ENCODE measurements around the gene TM9SF3.

Gene TM9SF3

GRCh38 chr10:96609510-96609909 is 22.7 kb upstream of the TM9SF3 start:
- H3K4me3 ChIP-seq, result no peak overlapping the region
- TF ChIP-seq FOXP2 (optimal IDR thresholded peaks at IDR 0.05; ENCODE audit: control extremely low read depth, extremely low read length, insufficient read depth) (no peak), EZH2 (IDR thresholded peaks at IDR 0.05) (no peak), POLR2AphosphoS5 (IDR thresholded peaks at IDR 0.05; ENCODE audit: borderline replicate concordance, low read depth, low read length) (no peak)
- H3K36me3 ChIP-seq (ENCODE audit: insufficient read depth, low read length), result no peaks in the 10 kb centered on the region
- no peak overlapping the region for H3K9ac ChIP-seq (ENCODE audit: insufficient read length)
- no peak overlapping the region for H3K27ac ChIP-seq
- no peaks in the 10 kb centered on the region for H3K9me3 ChIP-seq (ENCODE audit: low read depth, low read length)
- DNase-seq (ENCODE audit: low read depth, low spot score), result no peak

- no peak overlapping the region for H3K9ac ChIP-seq (ENCODE audit: insufficient read length)
- H3K4me3 ChIP-seq, result no peak overlapping the region
- no peaks in the 10 kb centered on the region for H3K36me3 ChIP-seq (ENCODE audit: insufficient read depth, low read length)
- TF ChIP-seq POLR2AphosphoS5 (IDR thresholded peaks at IDR 0.05; ENCODE audit: borderline replicate concordance, low read depth, low read length), result no peak
- TF ChIP-seq FOXP2 (optimal IDR thresholded peaks at IDR 0.05; ENCODE audit: control extremely low read depth, extremely low read length, insufficient read depth), result no peak
- no peak for TF ChIP-seq EZH2 (IDR thresholded peaks at IDR 0.05)
- H3K9me3 ChIP-seq (ENCODE audit: low read depth, low read length), result no peaks in the 10 kb centered on the region
- H3K27ac ChIP-seq, result no peak overlapping the region
- DNase-seq (ENCODE audit: low read depth, low spot score), result no peak
Measured at GRCh38 chr10:96608805-96609204, 22.0 kb upstream of the TM9SF3 start.

GRCh38 chr10:96608262-96608661 is 21.4 kb upstream of the TM9SF3 start:
- no peaks in the 10 kb centered on the region for H3K9me3 ChIP-seq (ENCODE audit: low read depth, low read length)
- no peak overlapping the region for H3K9ac ChIP-seq (ENCODE audit: insufficient read length)
- H3K4me3 ChIP-seq, result no peak overlapping the region
- no peak for TF ChIP-seq POLR2AphosphoS5 (IDR thresholded peaks at IDR 0.05; ENCODE audit: borderline replicate concordance, low read depth, low read length)
- no peak for TF ChIP-seq FOXP2 (optimal IDR thresholded peaks at IDR 0.05; ENCODE audit: control extremely low read depth, extremely low read length, insufficient read depth)
- TF ChIP-seq EZH2 (IDR thresholded peaks at IDR 0.05), result no peak
- H3K27ac ChIP-seq, result no peak overlapping the region
- DNase-seq (ENCODE audit: low read depth, low spot score), result no peak
- H3K36me3 ChIP-seq (ENCODE audit: insufficient read depth, low read length), result no peaks in the 10 kb centered on the region

DNA sequence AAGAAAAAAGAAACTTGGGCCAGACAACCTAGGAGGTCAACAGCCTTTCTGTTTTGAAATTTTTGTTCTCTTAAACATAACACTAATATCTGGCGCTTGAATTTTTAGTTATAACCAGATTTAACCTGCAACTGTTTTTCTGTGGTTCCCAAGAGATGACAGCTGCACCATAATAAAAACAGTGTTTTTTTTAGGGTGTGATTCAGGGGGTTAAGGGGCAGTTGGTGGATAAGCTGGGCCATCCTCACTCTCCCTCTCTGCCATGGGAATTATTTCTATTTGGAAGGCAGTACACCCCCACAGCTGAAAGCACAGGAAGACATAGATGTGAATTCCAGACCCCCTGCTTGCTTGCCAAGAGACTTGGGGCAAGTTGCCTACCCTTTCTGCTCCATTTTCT is 20.1 kb upstream of the TM9SF3 start:
- no peak for TF ChIP-seq EZH2 (IDR thresholded peaks at IDR 0.05)
- TF ChIP-seq POLR2AphosphoS5 (IDR thresholded peaks at IDR 0.05; ENCODE audit: borderline replicate concordance, low read depth, low read length), result no peak
- no peak for TF ChIP-seq FOXP2 (optimal IDR thresholded peaks at IDR 0.05; ENCODE audit: control extremely low read depth, extremely low read length, insufficient read depth)
- no peaks in the 10 kb centered on the region for H3K36me3 ChIP-seq (ENCODE audit: insufficient read depth, low read length)
- H3K9me3 ChIP-seq (ENCODE audit: low read depth, low read length), result no peaks in the 10 kb centered on the region
- H3K9ac ChIP-seq (ENCODE audit: insufficient read length), result no peak overlapping the region
- no peak overlapping the region for H3K4me3 ChIP-seq
- H3K27ac ChIP-seq, result no peak overlapping the region
- no peak for DNase-seq (ENCODE audit: low read depth, low spot score)

DNA sequence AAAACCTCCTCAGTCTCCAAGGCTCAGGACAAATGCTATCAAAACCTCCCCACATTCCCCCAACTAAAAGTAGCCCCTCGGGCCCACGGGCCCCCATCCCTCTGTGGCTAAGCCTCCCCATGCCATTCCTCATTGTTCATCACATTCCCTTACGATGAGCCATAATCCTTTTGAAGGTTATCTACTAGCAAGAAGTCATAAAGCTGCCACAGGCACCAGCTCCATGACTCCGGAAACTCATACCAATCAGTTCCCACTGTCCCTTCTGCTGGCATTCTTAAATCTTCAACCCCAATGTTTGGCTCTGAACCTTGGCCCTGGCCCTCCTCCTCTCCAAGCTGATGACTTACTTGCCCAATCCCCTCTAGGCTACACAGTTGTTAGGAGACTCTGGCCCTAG is 19.4 kb upstream of the TM9SF3 start:
- TF ChIP-seq EZH2 (IDR thresholded peaks at IDR 0.05), result no peak
- TF ChIP-seq FOXP2 (optimal IDR thresholded peaks at IDR 0.05; ENCODE audit: control extremely low read depth, extremely low read length, insufficient read depth), result no peak
- H3K27ac ChIP-seq, result no peak overlapping the region
- no peak for DNase-seq (ENCODE audit: low read depth, low spot score)
- no peaks in the 10 kb centered on the region for H3K36me3 ChIP-seq (ENCODE audit: insufficient read depth, low read length)
- no peak overlapping the region for H3K4me3 ChIP-seq
- no peak overlapping the region for H3K9ac ChIP-seq (ENCODE audit: insufficient read length)
- no peaks in the 10 kb centered on the region for H3K9me3 ChIP-seq (ENCODE audit: low read depth, low read length)

DNA sequence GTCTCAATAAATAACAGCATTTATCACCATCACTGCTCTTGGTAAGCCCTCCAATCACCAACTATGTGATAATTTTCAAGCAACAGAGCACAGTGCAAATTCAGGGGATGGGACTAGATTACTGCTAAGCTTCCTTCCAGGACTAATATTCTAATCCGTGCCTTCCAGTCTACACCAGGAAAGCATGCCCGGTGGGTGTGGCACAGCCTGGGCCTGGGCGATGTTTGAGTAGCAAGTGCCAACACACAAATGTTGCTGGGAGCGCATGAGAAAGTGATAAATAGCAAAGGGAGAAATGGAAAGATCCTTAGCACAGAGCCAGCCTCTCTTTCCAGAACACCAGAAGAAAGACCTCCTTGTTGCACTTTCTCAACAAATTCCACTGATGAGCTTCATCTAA is 13.5 kb upstream of the TM9SF3 start:
- no peak overlapping the region for H3K9ac ChIP-seq (ENCODE audit: insufficient read length)
- no peaks in the 10 kb centered on the region for H3K9me3 ChIP-seq (ENCODE audit: low read depth, low read length)
- no peak for DNase-seq (ENCODE audit: low read depth, low spot score)
- H3K27ac ChIP-seq, result no peak overlapping the region
- TF ChIP-seq POLR2AphosphoS5 (IDR thresholded peaks at IDR 0.05; ENCODE audit: borderline replicate concordance, low read depth, low read length), result no peak
- no peak for TF ChIP-seq FOXP2 (optimal IDR thresholded peaks at IDR 0.05; ENCODE audit: control extremely low read depth, extremely low read length, insufficient read depth)
- no peak for TF ChIP-seq EZH2 (IDR thresholded peaks at IDR 0.05)
- no peaks in the 10 kb centered on the region for H3K36me3 ChIP-seq (ENCODE audit: insufficient read depth, low read length)
- H3K4me3 ChIP-seq, result no peak overlapping the region

DNA sequence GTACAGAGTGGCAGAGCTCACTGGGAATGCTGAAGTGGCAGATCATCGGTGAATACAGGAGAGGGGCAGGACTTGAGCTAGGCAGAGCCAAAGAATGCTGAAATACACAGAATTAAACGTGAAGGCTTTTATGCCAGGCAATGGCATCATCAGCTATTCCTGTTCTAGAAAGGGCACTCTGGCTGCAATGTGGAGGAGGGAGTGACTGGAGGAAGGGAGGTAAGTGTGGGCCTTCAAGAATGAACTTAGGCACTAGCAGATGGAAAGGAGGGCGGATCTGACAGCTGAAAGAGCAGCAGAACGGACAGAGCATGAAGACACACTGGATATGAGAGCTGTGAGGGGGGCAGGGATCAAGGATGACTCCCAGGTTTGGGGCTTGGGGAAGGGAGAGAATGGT is 12.0 kb upstream of the TM9SF3 start:
- TF ChIP-seq EZH2 (IDR thresholded peaks at IDR 0.05) (no peak), FOXP2 (optimal IDR thresholded peaks at IDR 0.05; ENCODE audit: control extremely low read depth, extremely low read length, insufficient read depth) (no peak), POLR2AphosphoS5 (IDR thresholded peaks at IDR 0.05; ENCODE audit: borderline replicate concordance, low read depth, low read length) (no peak)
- H3K4me3 ChIP-seq, result no peak overlapping the region

DNA sequence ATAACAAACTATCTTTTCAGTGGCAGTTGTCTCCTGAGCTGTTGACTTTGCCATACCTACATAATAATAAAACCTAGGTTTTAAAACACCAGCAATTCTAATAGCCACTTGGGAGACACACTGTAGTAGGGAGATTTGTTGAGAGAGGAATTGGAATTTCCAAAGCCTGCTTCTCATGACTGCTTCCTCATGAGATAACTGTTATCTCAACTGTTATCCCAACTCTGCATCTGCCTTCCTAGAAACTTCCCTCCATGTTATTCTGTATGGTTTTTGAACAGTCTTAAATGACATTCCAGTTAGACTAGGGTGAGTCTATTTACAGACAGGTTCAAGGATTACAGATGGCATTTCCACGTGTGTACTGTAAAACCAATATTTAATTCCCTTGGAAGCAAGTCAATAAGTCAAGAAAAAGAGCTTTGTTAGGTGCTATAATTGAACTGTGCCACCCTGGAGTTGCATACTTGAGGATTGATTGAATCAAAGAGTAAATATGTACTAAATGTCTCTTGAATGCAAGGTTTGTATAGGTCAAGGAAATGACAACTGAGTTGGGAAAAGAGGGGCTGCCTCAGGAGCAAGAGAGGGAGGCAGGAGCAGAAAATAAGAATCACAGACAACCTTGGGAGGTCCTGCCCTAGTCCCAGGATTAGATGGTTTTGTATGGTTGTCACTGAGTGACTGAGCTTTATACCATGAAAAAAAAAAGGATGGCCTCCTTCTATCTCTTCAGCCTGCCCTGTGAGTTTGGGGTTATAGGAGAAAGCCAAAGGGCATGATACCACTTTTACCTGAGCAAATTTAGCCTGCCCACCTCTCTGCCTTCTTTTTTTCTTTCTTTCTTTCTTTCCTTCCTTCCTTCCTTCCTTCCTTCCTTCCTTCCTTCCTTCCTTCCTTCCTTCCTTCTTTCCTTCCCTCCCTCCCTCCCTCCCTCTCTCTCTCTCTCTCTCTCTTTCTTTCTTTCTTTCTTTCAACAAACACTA is 9.9 kb upstream of the TM9SF3 start:
- no peaks in the 10 kb centered on the region for H3K36me3 ChIP-seq (ENCODE audit: insufficient read depth, low read length)
- no peak overlapping the region for H3K4me3 ChIP-seq
- H3K9me3 ChIP-seq (ENCODE audit: low read depth, low read length), result no peaks in the 10 kb centered on the region
- no peak for TF ChIP-seq POLR2AphosphoS5 (IDR thresholded peaks at IDR 0.05; ENCODE audit: borderline replicate concordance, low read depth, low read length)
- TF ChIP-seq FOXP2 (optimal IDR thresholded peaks at IDR 0.05; ENCODE audit: control extremely low read depth, extremely low read length, insufficient read depth), result no peak
- no peak for TF ChIP-seq EZH2 (IDR thresholded peaks at IDR 0.05)
- H3K27ac ChIP-seq, result no peak overlapping the region
- H3K9ac ChIP-seq (ENCODE audit: insufficient read length), result no peak overlapping the region
- DNase-seq (ENCODE audit: low read depth, low spot score), result no peak

More for the DNA sequence above, 12.0 kb upstream of the TM9SF3 start:
- no peaks in the 10 kb centered on the region for H3K9me3 ChIP-seq (ENCODE audit: low read depth, low read length)
- no peak overlapping the region for H3K9ac ChIP-seq (ENCODE audit: insufficient read length)
- no peak overlapping the region for H3K27ac ChIP-seq
- DNase-seq (ENCODE audit: low read depth, low spot score), result no peak
- no peaks in the 10 kb centered on the region for H3K36me3 ChIP-seq (ENCODE audit: insufficient read depth, low read length)

Measured in SK-N-MC (cell line).